T1000 (cell line): ENCODE data around the gene TM4SF4.

Experiments used
- DNase-seq: peaks from one replicate; lab custom pipeline; 2025; ENCODE audit warnings: mixed read lengths; lab: John Stamatoyannopoulos, UW

TM4SF4 gene

GRCh38 chr3:149455366-149455765 is 19.1 kb upstream of the TM4SF4 start:
- DNase-seq, result no peak

GRCh38 chr3:149455989-149456388 is 18.5 kb upstream of the TM4SF4 start:
- no peak for DNase-seq

- no peak for DNase-seq
These were observed 14.9 kb upstream of the TM4SF4 start for GRCh38 chr3:149459491-149460059.

GRCh38 chr3:149460117-149460516 is 14.4 kb upstream of the TM4SF4 start:
- DNase-seq, result no peak

- no peak for DNase-seq
These were observed 12.4 kb upstream of the TM4SF4 start for GRCh38 chr3:149462051-149462450.

- peak; percentile 6 for DNase-seq
These were observed 11.9 kb upstream of the TM4SF4 start for GRCh38 chr3:149462581-149463011.

GRCh38 chr3:149463921-149464320 is 10.6 kb upstream of the TM4SF4 start:
- DNase-seq, result no peak

GRCh38 chr3:149464542-149465328 is 9.8 kb upstream of the TM4SF4 start:
- DNase-seq, result no peak

- no peak for DNase-seq
These were observed 9.1 kb upstream of the TM4SF4 start for GRCh38 chr3:149465351-149465883.

- peak; percentile 38 for DNase-seq
These were observed 8.3 kb upstream of the TM4SF4 start for GRCh38 chr3:149466192-149466591.

- no peak for DNase-seq
These were observed 5.8 kb upstream of the TM4SF4 start for GRCh38 chr3:149468504-149469212.

- DNase-seq, result no peak
These were observed 4.1 kb upstream of the TM4SF4 start for GRCh38 chr3:149470381-149470780.

- DNase-seq, result no peak
These were observed 2.3 kb upstream of the TM4SF4 start for GRCh38 chr3:149472030-149472797.

- peak; percentile 44 for DNase-seq
These were observed 894 bp upstream of the TM4SF4 start for GRCh38 chr3:149473357-149474249.

GRCh38 chr3:149475451-149476060 is 1.1 kb downstream of the TM4SF4 start:
- no peak for DNase-seq

GRCh38 chr3:149476225-149476624 is 1.7 kb downstream of the TM4SF4 start:
- no peak for DNase-seq

GRCh38 chr3:149479621-149480325 is 5.3 kb downstream of the TM4SF4 start:
- DNase-seq, result no peak

- peak; percentile 71 for DNase-seq
These were observed 6.0 kb downstream of the TM4SF4 start for GRCh38 chr3:149480326-149481017.

GRCh38 chr3:149481056-149481455 is 6.6 kb downstream of the TM4SF4 start:
- DNase-seq, result no peak
